HG03045 (cell line): Measurements from ENCODE around the gene GPC5.
"Not testable (repeated sequence)": the region's sequence is repeated elsewhere in the genome, so short reads cannot be mapped to it uniquely, and the experiment has no call there.

Source experiments
- ATAC-seq: cut with Tn5 transposase; IDR thresholded peaks from one replicate; pipeline ENCODE4 v1.9.1; 2021; ENCODE audit warnings: mild to moderate bottlenecking, moderate library complexity; ENCODE audit not compliant: unreplicated experiment

Gene GPC5

DNA sequence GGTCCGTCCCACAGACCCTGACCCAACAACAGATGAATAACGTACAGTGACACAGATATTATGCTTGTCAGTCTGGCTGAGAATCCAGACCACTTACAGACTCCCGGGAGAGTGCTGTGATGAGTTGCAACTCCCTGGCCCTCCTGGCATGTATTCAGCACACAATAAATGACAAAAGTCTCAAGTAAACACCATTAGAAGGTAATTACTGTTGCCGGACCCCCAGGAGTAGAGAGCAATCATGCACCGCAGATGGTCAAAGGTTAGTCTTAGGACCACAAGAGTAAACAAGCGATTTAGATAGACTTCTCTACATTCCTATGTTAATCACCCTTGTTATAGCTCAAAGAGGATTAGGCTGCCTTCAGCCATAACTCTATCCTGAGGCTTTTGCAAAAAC is 1101.8 kb downstream of the GPC5 start:
- ATAC-seq = no peak

DNA sequence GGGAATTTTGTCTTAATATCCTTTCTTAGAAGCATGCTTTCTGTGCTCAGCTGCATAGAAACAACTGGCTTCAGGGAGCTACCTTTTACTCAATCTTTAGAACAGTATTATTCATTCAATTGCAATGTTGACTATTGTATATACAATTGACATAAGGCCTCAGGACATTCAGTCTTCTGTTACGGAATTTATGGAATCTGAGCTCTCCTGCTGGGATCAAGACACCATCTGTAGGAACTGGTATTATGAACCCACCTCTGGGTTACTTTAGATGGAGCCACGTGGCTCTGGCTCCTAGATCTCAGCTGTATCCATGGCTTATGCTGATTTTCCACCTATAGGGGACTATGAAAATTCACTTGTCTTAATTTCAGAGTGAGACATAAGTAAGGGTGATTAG is 1112.0 kb downstream of the GPC5 start:
- ATAC-seq = no peak

DNA sequence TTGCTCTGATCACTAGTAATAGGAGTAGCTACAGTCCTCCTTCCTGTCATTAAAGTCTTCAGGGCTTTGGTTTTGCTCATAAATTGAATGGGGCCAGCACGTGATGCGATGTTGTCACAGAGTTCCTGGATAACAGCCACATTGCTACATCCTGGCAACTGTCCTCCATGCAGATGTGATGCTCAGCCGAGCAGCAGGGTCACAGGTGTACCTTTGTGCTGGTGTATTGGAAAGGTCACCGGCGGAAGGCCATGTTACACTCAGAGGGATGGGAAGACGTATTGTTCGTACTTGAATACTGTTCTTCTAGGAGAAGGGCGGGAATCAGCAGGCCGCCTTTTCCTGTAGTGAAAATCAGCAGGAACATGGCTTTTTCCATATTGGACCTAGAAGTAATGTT is 1114.4 kb downstream of the GPC5 start:
- ATAC-seq = no peak

DNA sequence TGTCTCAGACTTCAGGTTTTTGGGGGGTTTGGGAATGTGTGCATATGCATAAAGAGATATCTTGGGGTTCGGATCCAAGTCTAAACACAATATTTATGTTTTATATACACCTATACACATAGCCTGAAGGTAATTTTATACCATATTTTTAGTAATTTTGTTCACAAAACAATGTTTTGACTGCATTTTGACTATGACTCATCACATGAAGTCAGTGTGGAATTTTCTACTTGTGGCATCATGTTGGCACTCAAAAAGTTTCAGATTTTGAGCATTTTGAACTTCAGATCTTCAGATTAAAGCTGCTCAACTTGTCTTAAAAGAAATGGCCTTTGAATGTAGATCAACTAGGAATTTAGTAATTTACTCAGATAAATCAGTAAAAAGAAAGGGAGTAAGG is 1115.3 kb downstream of the GPC5 start:
- ATAC-seq = no peak

DNA sequence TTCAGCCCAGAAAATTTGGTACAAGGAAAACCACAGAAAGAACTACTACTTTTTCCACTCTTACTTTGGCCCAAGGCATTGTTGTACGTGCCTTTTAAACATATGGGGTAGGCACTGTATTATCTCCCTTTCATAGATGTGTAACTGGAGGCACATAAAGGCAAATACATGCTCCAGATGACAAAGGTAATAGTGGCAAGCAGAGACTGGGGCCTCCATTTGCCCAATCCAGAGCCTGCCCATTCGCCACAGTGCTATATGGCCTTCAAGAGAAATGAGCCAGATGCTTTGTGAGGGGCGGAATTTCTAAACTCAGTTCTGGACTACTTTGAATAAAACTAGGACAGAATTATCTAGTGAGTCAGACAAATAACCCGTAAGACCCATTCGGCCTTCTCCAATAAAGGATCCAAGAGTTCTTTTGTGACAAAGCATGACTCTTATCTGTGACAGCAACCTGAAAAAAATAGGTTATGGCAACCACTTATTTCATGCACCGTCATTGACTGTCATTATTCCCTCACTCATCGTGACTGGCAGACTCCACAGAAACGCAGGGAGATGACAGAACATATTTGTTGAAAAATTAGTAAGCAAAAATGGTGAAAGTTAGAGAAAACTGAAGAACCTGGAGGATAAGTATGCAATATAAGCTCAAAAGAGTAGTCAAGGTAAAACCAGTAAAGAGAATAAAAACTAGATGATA is 1116.2 kb downstream of the GPC5 start:
- no peak for ATAC-seq

DNA sequence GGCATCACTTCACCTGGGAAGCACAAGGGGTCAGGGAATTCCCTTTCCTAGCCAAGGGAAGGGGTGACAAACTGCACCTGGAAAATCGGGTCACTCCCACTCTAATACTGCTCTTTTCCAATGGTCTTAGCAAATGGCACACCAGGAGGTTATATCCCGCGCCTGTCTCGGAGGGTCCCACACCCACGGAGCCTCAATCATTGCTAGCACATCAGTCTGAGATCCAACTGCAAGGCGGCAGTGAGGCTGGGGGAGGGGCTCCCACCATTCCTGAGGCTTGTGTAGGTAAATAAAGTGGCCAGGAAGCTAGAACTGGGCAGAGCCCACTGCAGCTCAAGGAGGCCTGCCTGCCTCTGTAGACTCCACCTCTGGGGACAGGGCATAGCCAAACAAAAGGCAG is 1118.5 kb downstream of the GPC5 start:
- ATAC-seq = not testable (repeated sequence)

DNA sequence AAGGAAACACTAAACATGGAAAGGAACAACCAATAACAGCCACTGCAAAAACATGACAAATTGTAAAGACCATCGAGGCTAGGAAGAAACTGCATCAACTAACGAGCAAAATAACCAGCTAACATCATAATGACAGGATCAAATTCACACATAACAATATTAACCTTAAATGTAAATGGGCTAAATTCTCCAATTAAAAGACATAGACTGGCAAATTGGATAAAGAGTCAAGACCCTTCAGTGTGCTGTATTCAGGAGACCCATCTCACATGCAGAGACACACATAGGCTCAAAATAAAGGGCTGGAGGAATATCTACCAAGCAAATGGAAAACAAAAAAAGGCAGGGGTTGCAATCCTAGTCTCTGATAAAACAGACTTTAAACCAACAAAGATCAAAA is 1120.2 kb downstream of the GPC5 start:
- not testable (repeated sequence) for ATAC-seq

DNA sequence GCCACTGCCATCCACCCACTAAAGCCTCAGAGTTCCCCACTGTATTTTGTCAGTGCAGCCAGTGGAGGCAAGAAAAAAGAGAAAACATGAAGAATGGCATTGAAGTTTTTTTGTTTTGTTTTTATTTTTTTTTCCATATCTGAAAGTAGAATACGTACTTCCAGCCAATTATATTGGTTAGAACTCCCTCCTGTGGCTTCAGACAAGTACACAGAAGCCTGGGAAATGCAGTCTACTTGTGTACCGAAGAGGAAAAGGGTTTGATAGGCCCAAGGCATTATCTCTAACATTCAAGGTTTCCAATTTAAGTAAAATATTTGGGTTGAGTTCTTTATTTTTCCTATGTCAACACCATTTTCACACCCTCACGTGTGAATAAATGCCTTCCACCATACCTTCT is 1131.9 kb downstream of the GPC5 start:
- ATAC-seq = no peak

DNA sequence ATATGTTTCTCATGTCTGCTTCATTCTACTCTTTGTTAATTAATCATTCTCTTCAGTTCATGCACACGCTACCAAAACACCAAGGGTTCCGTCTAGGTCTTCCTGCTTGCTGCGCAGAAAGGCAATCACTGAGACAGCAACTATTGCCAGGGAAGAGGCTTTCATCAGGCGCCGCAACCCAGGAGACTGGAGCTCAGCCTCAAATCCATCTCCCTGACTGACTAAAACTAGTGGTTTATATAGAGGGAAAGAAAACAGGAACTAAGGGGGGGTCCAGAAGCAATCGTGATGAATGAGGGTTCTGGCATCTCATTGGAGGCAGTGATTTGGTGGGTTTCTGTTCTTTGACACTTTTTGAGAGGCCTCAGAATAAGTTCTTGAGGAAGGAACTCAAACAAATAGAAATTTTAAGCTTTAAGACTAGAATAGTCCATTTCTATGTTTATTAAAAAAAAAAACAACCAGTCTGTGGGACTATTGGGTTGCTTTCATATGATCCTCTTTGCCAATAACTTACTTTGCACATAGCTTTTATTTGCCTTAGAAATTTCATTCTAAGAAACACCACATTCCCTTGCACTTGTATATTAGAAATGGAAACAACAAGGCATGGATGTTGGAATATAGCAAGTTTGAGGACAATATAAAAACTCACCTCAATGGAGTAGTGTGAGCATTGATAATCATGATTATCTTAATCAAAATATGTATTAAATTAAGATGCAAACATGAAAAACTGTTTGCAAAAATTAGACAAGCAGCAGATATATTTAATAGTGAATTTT is 1137.0 kb downstream of the GPC5 start:
- ATAC-seq = no peak

DNA sequence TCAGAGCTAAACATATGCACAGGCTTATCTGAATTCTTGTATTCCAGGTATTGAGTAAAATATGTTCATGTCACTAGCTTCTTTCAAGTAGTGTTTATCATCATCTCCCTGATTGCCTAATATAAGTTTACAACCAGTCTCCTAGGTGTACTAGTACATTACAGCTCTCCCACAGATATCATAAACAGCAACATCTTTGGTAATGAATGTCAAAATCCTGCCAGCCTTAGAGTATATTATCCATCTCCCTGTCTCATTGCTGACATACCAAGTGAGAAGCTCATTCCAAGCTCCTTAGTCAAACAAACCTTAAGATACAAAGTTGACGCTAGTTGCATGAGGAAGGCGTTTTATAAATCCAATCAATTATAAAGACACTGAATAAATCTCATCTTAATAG is 1139.0 kb downstream of the GPC5 start:
- ATAC-seq = no peak

DNA sequence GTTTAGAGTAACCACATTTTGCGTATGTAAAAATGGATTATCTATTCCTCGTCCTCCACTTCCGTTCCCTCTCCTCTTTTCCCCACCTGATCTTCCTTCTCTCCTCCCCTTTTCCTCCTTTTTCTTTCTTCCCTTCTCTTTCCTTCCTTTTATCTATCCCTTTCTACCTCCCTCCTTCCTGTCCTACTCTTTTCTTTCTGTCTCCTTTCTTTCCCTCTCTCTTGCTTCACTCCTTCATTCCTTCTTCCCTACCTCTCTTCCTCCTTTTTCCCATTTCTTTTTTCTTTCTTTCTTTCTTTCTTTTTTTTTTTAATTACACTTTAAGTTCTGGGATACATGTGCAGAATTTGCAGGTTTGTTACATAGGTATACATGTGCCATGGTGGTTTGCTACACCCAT is 1139.7 kb downstream of the GPC5 start:
- no peak for ATAC-seq

DNA sequence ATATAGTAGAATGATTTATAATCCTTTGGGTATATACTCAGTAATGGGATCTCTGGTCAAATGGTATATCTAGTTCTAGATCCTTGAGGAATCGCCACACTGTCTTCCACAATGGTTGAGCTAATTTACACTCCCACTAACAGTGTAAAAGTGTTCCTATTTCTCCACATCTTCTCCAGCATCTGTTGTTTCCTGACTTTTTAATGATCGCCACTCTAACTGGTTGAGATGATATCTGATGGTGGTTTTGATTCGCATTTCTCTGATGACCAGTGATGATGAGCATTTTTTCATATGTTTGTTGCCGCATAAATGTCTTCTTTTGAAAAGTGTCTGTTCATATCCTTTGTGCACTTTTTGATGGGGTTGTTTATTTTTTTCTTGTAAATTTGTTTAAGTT is 1140.7 kb downstream of the GPC5 start:
- ATAC-seq = not testable (repeated sequence)

DNA sequence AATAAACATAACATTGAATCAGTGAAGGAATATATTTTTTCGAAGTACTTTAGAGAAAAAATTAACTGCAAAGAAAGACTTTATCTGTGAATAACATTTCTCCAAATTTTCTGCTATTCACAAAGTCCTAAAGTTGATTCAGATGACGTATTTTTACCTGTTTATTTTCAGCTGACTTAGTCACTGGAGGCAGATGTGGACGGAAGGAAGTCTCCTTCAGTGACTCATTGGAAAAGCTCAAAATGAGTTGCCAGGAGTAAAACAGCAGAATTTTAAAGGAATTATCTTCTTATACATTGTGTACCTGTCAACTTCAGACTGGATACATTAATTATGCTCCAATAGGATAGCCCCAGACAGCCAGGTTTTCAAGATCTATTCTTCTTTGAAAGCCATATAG is 1148.8 kb downstream of the GPC5 start:
- ATAC-seq = no peak

DNA sequence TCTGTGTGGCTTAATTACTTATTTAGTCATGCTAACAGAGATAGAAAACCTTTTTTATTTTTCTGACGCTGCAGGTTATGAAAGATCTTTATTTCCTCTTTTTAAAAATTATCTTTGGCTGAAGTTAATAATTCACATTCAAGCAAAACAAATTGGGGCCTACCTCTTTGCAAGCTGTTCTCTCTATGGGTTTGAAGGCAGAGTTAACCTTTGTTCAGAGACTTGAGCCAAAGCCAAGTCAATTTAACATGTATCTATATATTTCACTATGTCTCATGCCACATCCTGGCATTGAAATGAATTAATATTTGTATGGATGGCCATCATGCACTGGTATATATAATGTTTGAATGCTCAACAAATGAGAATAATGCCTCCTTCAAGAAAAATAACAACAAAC is 1150.9 kb downstream of the GPC5 start:
- no peak for ATAC-seq

DNA sequence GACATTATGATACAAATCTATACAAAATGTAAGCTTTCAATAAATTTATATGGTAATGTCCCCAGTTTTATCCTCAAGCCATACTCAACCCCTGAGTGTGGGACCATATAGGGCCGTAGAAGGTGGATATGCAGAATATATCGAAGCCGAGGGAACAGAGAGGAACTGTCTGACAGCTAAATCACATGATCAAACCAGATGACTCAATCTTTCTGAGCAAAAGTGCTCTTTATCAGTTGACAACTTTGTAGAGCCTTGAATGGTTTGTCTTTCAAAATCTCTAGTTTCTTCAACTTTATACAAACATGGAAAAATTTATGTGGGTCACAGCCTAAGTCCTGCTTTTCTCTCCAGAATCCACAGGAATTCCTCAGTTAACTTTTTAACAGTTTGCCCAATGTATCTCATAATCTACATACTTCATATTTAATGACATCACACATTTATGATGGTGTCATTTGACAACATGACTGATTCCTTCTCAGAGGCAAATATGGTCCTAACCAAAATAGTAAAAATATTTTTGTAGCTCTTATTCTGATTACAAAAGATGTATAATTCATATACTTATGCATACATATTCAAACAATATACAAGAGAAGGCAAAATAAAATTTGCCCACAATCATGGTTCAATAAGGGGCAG is 1155.2 kb downstream of the GPC5 start:
- no peak for ATAC-seq

DNA sequence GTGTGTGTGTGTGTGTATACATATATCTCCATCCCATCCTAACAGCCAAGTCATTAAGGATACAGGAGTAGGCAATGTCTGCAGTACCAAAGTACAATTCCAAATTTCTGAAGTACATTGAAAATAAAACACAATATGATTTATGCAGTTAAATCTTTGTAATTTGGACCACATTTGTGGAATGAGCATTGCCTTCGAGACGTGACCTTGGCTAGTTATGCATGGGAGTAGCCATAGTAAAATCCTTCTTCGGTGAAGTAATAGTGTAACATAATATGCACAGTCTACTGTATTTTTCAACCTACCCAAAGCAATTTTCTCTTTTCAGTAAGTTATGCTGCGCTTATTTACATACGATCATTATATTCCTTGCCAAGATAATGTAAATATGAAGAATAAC is 1162.5 kb downstream of the GPC5 start:
- ATAC-seq = no peak

DNA sequence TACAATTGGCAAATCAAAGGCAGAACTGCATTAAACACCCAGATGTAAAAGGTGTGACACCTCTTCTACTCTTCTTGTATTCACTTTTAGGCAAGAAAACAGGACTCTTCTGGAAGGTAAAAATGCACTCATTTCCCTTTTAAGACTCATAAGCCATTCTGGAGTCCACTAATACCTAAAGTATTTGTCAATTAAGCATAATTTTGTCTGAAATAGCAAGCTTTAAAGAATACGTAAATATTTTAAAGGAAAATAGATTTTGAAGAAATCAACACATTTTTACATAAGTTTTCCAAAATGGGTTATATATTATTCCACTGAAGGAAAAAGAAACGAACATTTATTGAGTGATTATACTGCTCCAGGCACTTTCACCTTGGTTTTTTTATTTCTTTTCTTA is 1166.5 kb downstream of the GPC5 start:
- ATAC-seq = no peak

DNA sequence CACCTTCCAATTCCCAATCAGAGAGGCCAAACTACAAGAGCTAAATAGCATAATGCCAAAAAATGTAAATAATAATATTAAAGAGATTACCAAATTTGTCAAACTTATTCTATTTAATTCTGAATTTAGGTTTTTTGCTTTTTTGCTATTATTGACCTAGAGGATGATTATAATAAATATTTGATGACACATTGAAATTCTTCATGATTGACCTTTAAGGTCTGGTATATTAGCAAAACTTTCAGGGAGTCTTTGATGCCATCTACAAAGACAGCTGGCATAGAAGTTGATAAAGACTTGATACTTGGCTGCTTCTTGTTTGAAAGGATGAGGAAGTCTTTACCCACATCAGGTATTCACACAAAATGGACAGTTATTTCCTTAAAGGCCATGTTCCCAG is 1168.3 kb downstream of the GPC5 start:
- no peak for ATAC-seq

DNA sequence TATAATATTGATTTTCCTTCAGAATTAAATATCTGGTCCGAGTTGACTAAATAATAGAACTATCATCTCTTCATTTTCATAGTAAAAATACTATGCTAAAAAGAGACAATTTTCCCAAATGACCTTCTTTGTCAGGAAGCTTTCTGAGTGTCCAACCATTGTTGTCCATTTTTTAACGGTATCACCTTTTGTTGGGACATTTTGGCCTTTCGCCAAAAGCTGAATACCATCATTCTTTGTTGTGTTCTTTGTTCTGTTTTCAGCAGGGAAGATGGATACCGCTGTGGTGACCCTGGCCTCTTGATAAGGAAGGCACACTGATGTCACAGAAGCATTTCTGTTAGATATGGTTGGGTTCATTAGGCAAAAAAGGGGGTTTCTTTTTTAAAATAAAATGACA is 1173.8 kb downstream of the GPC5 start:
- no peak for ATAC-seq

DNA sequence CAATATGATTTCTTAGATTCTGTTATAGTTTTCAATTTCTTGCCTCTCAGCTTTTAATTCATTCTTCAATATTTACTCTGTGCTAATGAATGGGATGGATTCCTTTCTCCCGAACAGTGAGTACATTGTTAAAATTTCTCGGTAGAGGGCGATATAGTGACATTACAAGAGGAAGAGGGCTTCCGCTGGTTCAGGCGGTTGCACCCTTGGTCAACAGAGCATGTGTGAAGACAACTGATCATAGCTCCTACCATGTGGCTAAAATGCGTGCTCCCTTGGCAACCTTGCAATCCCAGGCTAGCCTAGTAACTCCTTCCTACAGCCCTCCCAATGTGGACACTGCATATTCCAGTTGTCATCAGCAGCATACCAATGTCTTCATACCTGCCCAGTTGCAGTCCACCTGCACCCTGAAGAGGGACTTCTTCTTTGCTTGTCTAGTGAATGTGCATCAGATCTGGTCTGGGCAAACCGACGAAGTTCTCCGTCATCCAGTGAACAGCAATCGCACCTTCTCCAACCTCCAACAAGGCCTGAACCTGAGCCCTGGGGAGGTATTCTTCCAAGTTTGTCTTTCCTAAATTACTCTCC is 1175.1 kb downstream of the GPC5 start:
- no peak for ATAC-seq

DNA sequence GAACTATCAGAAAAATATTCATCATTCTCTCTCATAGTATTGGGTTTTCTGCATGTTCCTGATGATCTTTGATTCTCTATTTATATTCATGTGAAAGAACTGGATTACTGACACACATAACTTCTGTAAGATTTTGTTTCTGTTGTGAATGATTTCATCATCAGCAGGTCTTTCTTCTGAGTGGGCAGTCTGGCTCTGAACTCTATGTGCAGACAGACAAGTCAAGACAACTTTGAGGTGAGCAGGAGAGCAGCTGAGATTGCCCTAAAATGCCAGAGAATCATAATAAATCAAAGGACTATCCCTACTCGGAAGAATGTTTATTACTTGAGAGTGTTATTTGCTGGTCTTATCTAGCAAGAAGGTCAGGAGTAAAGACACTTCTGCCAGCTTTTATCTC is 1176.1 kb downstream of the GPC5 start:
- ATAC-seq = no peak

DNA sequence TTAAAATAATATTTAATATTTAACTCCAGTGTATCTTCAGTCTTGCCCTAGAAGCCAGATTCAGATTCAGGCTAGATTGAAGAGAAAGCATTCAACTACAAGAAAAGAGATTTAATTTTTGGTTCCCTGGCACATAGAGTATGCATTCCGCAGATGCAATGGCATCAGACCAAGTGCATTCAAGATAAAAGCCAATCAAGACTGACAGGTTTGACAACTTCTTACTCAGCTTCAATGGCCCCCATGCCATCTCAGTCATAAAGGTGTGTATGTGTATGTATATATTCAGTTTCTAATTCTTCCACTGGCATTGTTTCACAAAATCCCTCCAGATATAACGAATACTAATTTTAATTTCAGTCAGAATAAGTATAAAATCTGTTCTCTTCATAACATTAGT is 1177.4 kb downstream of the GPC5 start:
- ATAC-seq = no peak
